ENCODE data around the gene VPS50.

DNA sequence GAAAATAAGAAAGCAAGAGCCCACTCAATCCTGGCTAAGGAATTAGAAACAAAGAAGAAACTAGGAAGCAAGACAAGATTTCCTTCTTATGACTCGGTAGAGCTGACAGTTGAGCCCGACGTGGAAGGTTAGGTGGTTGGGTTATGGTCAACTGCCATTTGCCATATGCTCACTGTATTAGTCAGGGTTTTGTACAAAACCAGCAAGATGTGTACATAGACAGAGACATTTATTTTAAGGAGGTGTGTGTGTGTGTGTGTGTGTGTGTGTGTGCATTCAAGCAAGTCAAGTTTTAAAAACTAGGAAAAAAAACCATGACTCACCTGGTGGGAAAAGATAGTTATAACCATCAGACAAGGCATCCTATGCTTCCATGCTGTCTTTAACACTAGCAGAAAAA lies 158.5 kb downstream of the VPS50 start:
- TF ChIP-seq POLR2A (IDR thresholded peaks at IDR 0.05): no peak
- TF ChIP-seq, protein P1, sequence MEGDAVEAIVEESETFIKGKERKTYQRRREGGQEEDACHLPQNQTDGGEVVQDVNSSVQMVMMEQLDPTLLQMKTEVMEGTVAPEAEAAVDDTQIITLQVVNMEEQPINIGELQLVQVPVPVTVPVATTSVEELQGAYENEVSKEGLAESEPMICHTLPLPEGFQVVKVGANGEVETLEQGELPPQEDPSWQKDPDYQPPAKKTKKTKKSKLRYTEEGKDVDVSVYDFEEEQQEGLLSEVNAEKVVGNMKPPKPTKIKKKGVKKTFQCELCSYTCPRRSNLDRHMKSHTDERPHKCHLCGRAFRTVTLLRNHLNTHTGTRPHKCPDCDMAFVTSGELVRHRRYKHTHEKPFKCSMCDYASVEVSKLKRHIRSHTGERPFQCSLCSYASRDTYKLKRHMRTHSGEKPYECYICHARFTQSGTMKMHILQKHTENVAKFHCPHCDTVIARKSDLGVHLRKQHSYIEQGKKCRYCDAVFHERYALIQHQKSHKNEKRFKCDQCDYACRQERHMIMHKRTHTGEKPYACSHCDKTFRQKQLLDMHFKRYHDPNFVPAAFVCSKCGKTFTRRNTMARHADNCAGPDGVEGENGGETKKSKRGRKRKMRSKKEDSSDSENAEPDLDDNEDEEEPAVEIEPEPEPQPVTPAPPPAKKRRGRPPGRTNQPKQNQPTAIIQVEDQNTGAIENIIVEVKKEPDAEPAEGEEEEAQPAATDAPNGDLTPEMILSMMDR (IDR thresholded peaks at IDR 0.05 in 4 of 5, conservative IDR thresholded peaks at IDR 0.05 in 1 of 5): no peak

Data from gastrocnemius medialis (tissue), 4 donors.